ENCODE measurements around the gene HERC2.
A peak's percentile ranks its signal among the peaks of the same experiment; 100 is the strongest.
"Not testable (repeated sequence)": the region's sequence is repeated elsewhere in the genome, so short reads cannot be mapped to it uniquely, and the experiment has no call there.

Gene HERC2

GRCh38 chr15:28322129-28322588 lies at the start of gene HERC2:
TSS of gene HERC2 (minus strand) at chr15:28322179. CDS start at chr15:28321433, 746 bp downstream.
- DNase-seq = not testable (repeated sequence)

GRCh38 chr15:28365502-28365901 lies 43.5 kb upstream of the HERC2 start:
- DNase-seq = not testable (repeated sequence)

DNA sequence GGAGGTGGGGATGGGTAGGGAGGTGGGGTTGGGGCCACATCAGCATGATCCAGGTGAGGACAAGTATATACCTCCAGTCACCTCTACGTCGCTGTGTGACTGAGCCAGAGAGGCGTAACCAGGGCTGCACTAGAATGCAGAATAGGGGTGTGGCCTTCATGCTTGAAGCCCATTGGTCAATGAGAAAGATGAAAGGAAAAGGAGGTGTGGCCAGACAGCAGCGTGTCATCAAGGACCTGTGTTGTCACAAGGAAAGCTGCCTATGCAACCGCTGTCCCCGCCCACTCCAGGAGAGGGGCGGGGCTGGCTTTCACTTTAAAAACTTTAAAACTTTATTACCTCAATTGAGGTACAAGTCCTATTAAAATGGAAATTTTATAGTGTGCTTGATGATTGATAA lies 36.0 kb upstream of the HERC2 start, which contains the start of gene GOLGA6L24:
GOLGA6L24 (minus strand) TSS at position 101 of the 400 bp plus-strand sequence; CDS start at position 40, 61 bp downstream.
- not testable (repeated sequence) for DNase-seq

DNA sequence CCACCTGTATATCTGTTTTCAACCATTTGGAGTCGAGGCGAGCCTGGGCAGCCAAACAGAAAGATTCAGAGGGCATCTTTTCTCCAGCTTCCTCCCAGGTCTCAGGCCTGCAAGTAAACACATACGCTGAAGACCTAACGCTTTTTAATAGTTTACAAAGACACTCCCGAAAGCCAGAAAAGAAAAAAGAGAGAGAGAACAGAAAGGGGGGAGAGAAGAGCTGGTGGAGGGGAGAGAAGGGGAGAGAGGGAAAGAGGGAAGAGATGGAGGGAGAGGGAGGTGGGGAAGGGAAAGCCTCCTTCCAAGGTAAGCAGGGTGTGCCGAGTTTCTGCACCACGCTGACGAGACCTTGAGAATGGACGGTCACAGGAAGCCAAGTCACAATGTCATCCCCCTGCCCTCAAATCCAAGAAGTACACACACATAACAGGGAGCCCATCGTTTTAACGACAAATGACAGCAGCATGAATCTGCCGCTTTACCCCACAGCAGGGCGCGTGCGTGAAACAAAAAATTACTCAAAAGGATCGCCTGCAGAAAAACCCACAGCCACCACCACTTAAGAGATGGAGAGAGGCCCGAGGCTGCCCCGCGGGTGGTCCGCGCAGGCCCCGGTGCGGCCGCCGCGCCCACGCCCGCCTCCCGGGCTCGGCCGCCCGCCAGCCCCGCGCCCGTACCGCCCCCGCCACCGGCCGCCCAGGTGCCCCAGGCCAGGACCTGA lies 461 bp downstream of the HERC2 start:
- not testable (repeated sequence) for DNase-seq

DNA sequence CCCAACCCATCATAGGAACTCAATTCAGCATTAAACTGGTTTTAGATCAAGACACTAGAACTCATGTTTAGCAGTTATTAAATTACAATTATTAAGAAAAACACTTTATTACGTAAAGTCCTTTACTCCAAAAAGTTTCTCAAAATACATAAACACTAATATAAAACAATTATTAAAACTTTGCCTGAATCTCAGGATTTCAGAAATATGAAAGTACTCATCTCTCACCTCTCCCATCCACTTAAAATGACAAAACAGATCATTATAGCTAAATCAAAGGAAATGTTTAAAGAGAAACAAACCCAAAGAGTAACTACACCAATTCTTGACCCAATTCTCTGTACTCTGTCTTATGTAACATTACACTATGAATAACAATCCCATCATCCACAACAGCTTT lies 2.3 kb downstream of the HERC2 start:
- DNase-seq = not testable (repeated sequence)

DNA sequence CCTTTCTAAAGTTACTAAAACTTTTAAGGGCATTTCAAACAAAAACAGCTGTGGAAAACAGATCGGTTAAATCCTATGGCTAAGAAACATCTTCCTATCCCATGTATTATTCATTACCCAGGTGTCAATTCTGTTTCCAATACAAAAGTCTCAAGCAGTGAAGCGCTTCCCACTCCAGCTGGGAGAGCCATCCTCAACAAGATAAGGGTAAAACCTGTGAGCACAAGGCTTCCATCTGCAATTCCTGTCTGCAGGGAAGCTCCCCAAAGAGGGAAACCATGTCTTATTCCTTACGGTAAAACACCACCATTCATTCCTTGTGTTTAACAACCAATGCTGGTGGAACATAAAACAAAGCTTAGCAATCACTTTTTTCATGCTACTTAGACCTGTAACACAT lies 3.2 kb downstream of the HERC2 start:
- DNase-seq = not testable (repeated sequence)

DNA sequence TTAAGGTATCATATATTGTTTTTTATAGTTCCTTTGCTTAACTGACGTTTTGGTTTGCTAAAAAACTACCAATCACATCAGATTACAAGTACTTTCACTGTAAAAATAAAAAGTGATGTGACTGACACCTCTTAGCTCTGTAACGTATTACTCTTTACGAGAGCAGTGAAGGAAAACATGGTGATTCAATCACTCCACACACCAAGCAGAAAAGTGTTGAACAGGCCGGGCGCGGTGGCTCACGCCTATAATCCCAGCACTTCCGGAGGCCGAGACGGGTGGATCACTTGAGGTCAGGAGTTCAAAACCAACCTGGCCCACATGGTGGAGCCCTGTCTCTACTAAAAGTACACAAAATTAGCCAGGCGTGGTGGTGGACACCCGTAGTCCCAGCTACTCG lies 3.9 kb downstream of the HERC2 start:
- DNase-seq = not testable (repeated sequence)

DNA sequence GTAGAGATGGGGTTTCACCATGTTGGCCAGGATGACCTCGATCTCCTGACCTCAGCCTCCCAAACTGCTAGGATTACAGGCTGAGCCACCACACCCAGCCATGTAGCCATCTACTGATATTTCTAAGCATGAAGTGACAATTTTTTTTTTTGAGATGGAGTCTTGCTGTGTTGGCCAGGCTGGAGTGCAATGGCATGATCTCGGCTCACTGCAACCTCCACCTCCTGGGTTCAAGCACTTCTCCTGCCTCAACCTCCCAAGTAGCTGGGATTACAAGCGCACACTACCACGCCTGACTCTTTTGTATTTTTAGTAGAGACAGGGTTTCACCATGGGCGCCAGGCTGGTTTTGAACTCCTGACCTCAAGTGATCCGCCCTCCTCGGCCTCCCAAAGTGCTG lies 5.0 kb downstream of the HERC2 start:
- DNase-seq = not testable (repeated sequence)

DNA sequence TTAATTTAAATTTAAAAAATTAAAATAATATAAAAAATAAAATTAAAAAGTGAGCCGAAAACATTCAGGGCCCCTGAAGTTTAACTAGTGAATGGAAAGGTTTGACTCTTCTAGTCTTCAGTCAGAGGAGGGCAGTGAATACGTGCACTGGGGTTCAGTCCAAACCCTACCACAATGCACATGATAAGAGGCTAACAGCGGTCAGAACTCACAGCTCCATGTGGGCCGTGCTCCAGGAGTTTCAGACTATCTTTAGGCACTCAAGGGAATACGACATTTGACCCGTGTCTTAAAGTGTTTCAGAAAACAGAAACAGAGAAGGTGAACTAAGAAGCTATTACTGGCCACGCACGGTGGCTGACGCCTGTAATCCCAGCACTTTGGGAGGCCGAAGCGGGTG lies 11.5 kb downstream of the HERC2 start:
- DNase-seq = not testable (repeated sequence)

DNA sequence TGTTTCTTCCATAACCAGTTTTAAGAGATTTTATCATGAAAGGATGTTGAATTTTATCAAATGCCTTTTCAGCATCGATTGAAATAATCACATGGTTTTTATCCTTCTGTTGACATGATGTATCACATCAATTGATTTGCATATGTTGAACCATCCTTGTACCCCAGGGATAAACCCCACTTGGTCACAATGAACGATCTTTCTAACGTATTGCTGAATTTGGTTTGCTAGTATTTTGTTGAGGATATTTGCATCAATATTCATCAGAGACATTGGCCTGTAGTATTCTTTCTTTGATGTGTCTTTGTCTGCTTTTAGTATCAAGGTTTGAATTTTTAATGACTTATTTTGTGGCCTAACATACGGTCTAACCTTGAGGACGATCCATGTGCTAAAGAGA lies 13.3 kb downstream of the HERC2 start:
- DNase-seq = not testable (repeated sequence)

- not testable (repeated sequence) for DNase-seq
Measured at GRCh38 chr15:28305700-28306099, 16.3 kb downstream of the HERC2 start.

DNA sequence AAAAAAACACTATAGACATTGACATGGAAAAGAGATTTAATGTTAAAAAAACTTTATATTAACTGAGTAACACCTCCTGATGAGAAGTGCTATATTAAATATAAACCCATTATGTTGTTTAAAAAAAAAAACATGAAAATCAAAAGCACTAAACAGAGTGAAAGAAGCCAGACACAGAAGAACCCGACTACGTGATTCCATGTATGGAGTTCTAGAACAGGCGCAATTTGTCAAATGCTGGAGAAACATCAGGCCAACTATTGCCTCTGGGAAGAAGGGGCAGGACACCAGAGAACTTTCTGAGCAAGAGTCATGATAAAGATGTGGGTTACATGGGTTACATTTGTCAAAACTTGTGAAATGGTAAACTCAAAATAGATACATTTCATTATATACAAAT lies 24.5 kb downstream of the HERC2 start:
- DNase-seq = not testable (repeated sequence)

GRCh38 chr15:28296814-28297213 lies 25.2 kb downstream of the HERC2 start:
- peak; percentile 21 for DNase-seq

DNA sequence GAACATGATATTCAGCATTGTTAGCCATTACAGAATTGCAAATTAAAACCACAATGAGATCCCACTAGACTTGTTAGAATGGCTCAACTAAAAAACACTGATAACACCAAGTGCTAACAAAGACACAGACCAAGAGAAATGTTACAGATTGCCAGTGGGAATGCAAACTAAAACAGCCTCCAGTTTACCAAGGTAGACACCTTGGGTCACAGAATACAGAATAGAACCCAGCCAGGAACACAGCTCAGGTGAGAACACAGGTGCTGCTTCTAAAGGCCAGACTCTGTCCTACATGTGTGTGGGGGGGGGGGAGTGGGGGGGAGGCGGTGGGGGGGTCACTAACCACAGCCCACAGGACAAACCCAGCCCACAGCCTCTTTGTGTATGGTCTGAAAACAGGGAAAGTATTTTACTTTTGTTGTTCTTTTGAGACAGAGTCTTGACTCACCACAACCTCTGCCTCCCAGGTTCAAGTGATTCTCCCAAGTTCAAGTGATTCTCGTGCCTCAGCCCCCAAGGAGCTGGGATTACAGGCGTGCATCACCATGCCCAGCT lies 26.9 kb downstream of the HERC2 start:
- not testable (repeated sequence) for DNase-seq

DNA sequence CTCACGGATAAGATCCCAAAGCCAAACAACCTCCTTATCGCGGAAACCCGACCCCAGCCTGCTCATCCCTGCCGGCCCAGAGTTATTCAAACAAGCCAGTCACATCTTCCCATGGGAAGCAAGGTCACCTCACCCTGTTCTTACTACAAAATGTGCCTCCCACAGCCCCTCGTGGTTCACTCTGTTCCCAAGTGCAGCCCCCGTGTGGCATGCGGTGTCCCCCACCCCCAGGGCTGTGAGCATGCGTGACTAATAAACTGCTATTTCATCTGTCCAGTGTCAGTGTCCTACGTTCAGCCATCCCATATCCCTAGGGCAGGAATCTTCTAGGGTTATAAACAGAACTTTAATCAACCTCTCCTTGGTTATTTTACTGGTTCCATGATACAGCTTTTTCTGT lies 27.4 kb downstream of the HERC2 start:
- not testable (repeated sequence) for DNase-seq

DNA sequence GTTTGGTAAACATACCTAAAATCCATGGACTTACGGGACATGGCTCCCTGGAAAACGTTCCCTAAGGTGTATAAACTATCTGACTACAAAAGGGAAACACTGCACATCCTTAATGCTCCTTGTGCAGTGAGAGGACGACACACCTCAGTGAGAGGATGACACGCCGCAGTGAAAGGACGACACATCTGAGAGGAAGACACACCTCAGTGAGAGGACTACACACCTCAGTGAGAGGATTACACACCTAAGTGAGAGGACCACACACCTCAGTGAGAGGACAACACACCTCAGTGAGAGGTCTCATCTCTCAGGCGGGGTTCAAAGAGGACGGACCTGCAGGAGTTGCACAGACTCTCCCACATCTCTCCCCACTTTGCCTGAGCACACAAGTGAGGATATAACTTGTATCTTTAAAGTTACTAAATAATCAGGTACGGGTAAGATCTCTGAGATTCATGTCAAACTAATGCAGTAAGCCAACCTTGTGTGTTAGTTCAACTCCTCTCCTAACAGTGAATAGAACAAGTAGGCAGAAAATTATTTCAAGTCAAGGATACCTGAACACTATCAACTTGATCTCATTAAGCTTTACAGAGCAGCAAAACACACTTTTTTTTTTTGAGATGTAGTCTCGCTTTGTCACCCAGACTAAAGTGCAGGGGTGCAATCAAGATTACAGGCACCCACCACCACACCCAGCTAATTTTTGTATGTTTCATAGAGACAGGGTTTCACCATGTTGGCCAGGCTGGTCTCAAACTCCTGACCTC lies 32.1 kb downstream of the HERC2 start:
- no peak for DNase-seq

DNA sequence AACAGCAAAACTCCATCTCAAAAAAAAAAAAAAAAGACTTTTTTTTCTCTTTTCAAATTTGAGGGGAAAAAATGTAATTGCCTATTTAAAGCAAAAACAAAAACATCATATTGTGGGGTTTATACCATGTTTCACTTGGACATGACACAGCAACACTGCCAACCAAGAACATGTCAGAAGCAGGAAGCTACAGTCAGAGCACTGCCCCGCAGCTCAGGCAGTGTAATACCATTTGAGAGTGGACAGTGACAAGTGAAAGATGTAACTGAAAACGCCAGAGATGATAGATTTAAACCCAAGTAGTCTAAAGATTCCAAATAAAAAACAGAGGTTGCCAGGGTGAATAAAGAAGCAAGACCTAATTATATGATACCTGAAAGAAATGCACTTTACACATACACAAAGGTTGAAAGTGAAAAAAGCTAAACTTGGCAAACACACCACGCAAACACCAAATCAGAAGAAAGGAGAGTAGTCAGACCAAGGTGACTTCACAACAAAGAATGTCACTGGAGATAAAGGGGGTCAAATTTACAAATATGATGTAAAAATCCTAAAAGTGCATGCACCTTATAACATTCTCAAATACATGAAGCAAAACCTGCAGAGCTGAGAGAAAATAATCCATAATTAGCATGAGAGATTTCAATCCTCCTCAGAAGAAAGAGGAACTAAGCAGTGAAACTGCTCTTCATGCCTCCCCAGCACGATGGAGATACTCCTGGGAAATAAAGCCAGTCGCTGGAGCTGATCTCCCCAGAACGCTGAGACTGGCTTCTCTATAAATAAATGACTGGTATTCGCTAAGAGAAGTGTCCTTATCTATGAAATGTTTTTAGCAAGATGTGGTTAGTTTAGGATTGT lies 32.9 kb downstream of the HERC2 start:
- not testable (repeated sequence) for DNase-seq

DNA sequence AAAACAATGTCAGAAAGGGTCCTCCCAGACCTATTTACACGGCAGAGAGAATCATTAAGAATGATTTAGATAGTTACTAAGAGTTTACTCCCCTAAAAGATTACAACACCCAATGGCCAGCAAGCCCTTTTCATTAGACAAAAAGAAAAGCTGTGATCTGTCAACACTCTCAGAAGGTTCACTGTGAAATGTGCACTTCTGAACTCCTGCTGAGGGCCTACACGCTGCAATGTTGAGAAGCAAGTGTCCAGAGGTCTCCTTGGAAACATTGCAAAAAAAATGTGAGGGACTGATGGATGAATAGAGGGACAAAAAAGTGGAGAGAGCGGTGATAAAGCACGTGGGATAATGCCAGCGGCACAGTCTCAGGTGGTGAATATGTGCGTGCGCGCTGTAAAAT lies 35.3 kb downstream of the HERC2 start:
- not testable (repeated sequence) for DNase-seq

DNA sequence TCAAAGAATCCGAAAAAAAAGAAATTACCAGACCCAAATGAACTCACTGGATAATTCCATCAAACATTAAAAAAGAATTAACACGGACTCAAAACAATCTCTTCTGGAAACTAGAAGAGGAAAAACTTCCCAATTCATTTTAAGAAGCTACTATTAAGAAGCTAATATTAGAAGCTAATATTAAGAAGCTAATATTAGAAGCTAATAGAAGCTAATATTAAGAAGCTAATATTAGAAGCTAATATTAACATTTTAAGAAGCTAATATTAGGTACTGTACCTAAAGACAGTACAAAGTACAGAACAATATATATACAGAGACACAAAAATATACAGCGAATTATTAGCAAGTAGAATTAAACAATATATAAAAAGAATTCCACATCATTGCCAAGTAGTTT lies 35.9 kb downstream of the HERC2 start:
- no peak for DNase-seq

GRCh38 chr15:28281876-28282275 lies 40.1 kb downstream of the HERC2 start:
- no peak for DNase-seq

DNA sequence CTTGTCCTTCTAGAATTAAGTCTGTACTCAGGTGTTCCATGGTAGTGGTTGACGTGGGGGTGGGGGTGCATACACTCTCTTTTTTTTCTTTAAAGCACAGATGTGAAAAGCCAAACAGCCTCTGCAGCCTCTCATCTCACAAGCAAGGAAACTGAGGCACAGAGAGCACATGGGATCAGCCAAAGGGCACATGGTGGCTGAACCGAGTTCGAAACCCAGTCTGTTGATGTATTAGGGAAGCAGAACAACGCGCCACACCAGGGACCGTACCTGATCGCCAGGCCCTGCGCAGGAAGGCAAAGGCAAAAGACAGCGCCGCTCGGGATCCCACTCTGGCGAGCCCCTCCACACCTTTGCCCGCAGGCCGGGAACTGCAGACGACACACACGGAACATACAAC lies 47.3 kb downstream of the HERC2 start:
- DNase-seq = no peak

GRCh38 chr15:28273873-28274610 lies 47.9 kb downstream of the HERC2 start:
- DNase-seq = no peak

Data from activated CD4-positive, alpha-beta T cell treated with anti-CD3 and anti-CD28 coated beads, Interleukin-2, amount 50 U/mL, for 16 hours (primary cell).